ENCODE results near the gene ATXN1. TPM values are rescaled to one million over a fixed set of nuclear protein-coding genes. Genes with fewer than 3 reads are reported as not detected.
A peak's percentile ranks its signal among the peaks of the same experiment; 100 is the strongest.

Gene ATXN1
- polyA plus RNA-seq, 4 donors = 4.6 to 16.5 (median 5.9) TPM

DNA sequence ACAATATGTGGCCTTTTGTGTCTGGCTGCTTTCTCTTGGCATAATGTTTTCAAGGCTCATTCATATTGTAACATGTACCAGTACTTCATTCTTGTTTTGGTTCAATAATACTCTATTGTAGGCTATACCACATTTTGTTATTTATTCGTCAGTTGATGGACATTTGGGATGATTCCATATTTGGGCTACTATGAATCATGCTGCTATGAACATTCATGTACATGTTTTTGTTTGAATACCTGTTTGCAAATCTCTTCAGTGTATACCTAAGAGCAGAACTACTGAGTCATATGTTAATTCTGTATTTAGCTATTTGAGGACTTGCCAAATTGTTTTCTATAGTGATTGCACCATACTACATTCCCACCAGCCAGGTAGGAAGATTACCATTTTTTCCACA is 263.0 kb downstream of the ATXN1 start:
- no peaks in the 10 kb centered on the region for H3K27me3 ChIP-seq (ENCODE audit: control insufficient read depth in 3 of 3, insufficient read depth in 3 of 3, low read length in 3 of 3)

GRCh38 chr6:16496991-16497801 is 264.1 kb downstream of the ATXN1 start:
- FAIRE-seq (no peak), DNase-seq (no peak)
- H3K9me3 ChIP-seq (ENCODE audit: control insufficient read depth in 2 of 2, insufficient read depth in 1 of 2, low read depth in 1 of 2, low read length in 1 of 2) = no peaks in the 10 kb centered on the region
- peaks cover 0 to 3% (median 1%) of the 10 kb centered on the region in 3 donors for H3K36me3 ChIP-seq (ENCODE audit: control insufficient read depth in 3 of 3, insufficient read depth in 2 of 3, low read depth in 1 of 3, low read length in 3 of 3)
- no peak overlapping the region for H3K27ac ChIP-seq (ENCODE audit: low read depth in 1 of 3, low read length in 2 of 3)
- H3K4me1 ChIP-seq (ENCODE audit: control insufficient read depth in 3 of 3, insufficient read depth in 2 of 3, low read depth in 1 of 3, low read length in 2 of 3) = no peaks in the 10 kb centered on the region
- 70 to 91% (median 86%) methylated on average over 11 of the region's 11 CpGs for WGBS, 3 donors
- no peak overlapping the region for H3K4me3 ChIP-seq (ENCODE audit: low read depth in 1 of 3, low read length in 3 of 3)
- no peaks in the 10 kb centered on the region for H3K27me3 ChIP-seq (ENCODE audit: control insufficient read depth in 3 of 3, insufficient read depth in 3 of 3, low read length in 3 of 3)

More for the DNA sequence above, 263.0 kb downstream of the ATXN1 start:
- Histone ChIP-seq H3K4me1 (ENCODE audit: control insufficient read depth in 3 of 3, insufficient read depth in 2 of 3, low read depth in 1 of 3, low read length in 2 of 3) (no peaks in the 10 kb centered on the region), H3K9me3 (ENCODE audit: control insufficient read depth in 2 of 2, insufficient read depth in 1 of 2, low read depth in 1 of 2, low read length in 1 of 2) (no peaks in the 10 kb centered on the region), H3K4me3 (ENCODE audit: low read depth in 1 of 3, low read length in 3 of 3) (no peak overlapping the region), H3K27ac (ENCODE audit: low read depth in 1 of 3, low read length in 2 of 3) (no peak overlapping the region), H3K36me3 (ENCODE audit: control insufficient read depth in 3 of 3, insufficient read depth in 2 of 3, low read depth in 1 of 3, low read length in 3 of 3) (peaks cover 0 to 3% (median 1%) of the 10 kb centered on the region in 3 donors)
- FAIRE-seq = no peak
- no peak for DNase-seq
- 87 to 97% (median 94%) methylated on average over 1 of the region's 1 CpG for WGBS, 3 donors

DNA sequence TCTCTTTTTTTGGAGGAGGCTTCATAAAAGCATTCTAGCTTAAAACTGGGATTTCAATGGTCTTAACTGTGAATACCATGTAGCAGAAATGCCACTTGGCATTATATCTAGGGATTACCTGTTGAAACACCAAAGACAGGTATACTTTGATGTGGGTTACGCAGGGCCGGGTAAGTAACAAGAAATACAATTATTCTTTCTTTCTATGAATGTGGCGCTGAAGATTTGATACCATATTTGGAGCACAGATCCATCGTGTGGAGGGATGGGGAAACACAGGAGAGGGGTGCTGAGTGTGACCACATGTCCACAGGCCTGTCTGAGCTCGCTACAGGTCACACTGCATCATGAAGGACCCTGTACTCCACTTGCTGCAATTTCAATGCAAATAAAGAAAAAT is 265.1 kb downstream of the ATXN1 start:
- Histone ChIP-seq H3K4me1 (ENCODE audit: control insufficient read depth in 3 of 3, insufficient read depth in 2 of 3, low read depth in 1 of 3, low read length in 2 of 3) (peaks cover 0 to 6% (median 3%) of the 10 kb centered on the region in 3 donors), H3K36me3 (ENCODE audit: control insufficient read depth in 3 of 3, insufficient read depth in 2 of 3, low read depth in 1 of 3, low read length in 3 of 3) (peaks cover 0 to 3% (median 1%) of the 10 kb centered on the region in 3 donors), H3K9me3 (ENCODE audit: control insufficient read depth in 2 of 2, insufficient read depth in 1 of 2, low read depth in 1 of 2, low read length in 1 of 2) (no peaks in the 10 kb centered on the region), H3K4me3 (ENCODE audit: low read depth in 1 of 3, low read length in 3 of 3) (no peak overlapping the region), H3K27ac (ENCODE audit: low read depth in 1 of 3, low read length in 2 of 3) (no peak overlapping the region), H3K27me3 (ENCODE audit: control insufficient read depth in 3 of 3, insufficient read depth in 3 of 3, low read length in 3 of 3) (no peaks in the 10 kb centered on the region)
- WGBS, 3 donors = 86 to 92% (median 90%) methylated on average over 5 of the region's 5 CpGs
- DNase-seq = no peak
- FAIRE-seq = no peak

DNA sequence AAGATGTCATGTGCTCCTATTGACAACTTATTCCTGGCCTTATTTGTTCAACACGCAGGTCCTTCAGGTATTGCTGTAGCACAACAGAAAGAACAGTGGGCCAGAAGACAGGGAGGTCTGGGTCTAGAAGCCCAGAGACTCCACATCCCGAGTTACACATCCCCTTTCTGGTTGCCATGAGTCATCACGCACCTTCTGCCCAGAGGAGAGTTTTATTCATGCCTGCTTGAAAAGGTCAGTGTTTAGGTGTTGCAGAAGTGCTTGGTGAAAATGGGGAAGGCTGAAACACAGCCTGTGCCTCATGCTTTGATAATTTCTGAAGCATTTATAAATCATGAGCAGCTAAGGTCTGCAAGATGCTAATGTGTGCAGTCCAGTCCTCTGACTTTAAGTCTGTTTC is 266.5 kb downstream of the ATXN1 start:
- 76 to 88% (median 84%) methylated on average over 3 of the region's 3 CpGs for WGBS, 3 donors
- H3K27ac ChIP-seq (ENCODE audit: low read depth in 1 of 3, low read length in 2 of 3) = no peak overlapping the region

GRCh38 chr6:16493802-16494201 is 267.5 kb downstream of the ATXN1 start:
- DNase-seq = no peak
- Histone ChIP-seq H3K36me3 (ENCODE audit: control insufficient read depth in 3 of 3, insufficient read depth in 2 of 3, low read depth in 1 of 3, low read length in 3 of 3) (peaks cover 0 to 3% (median 0%) of the 10 kb centered on the region in 3 donors), H3K9me3 (ENCODE audit: control insufficient read depth in 2 of 2, insufficient read depth in 1 of 2, low read depth in 1 of 2, low read length in 1 of 2) (no peaks in the 10 kb centered on the region), H3K27ac (ENCODE audit: low read depth in 1 of 3, low read length in 2 of 3) (no peak overlapping the region), H3K27me3 (ENCODE audit: control insufficient read depth in 3 of 3, insufficient read depth in 3 of 3, low read length in 3 of 3) (no peaks in the 10 kb centered on the region), H3K4me3 (ENCODE audit: low read depth in 1 of 3, low read length in 3 of 3) (no peak overlapping the region), H3K4me1 (ENCODE audit: control insufficient read depth in 3 of 3, insufficient read depth in 2 of 3, low read depth in 1 of 3, low read length in 2 of 3) (peaks cover 0 to 10% (median 3%) of the 10 kb centered on the region in 3 donors)
- no peak for FAIRE-seq

More for the DNA sequence above, 266.5 kb downstream of the ATXN1 start:
- Histone ChIP-seq H3K36me3 (ENCODE audit: control insufficient read depth in 3 of 3, insufficient read depth in 2 of 3, low read depth in 1 of 3, low read length in 3 of 3) (peaks cover 0 to 3% (median 1%) of the 10 kb centered on the region in 3 donors), H3K4me1 (ENCODE audit: control insufficient read depth in 3 of 3, insufficient read depth in 2 of 3, low read depth in 1 of 3, low read length in 2 of 3) (peaks cover 0 to 10% (median 3%) of the 10 kb centered on the region in 3 donors), H3K9me3 (ENCODE audit: control insufficient read depth in 2 of 2, insufficient read depth in 1 of 2, low read depth in 1 of 2, low read length in 1 of 2) (no peaks in the 10 kb centered on the region), H3K4me3 (ENCODE audit: low read depth in 1 of 3, low read length in 3 of 3) (no peak overlapping the region), H3K27me3 (ENCODE audit: control insufficient read depth in 3 of 3, insufficient read depth in 3 of 3, low read length in 3 of 3) (no peaks in the 10 kb centered on the region)
- FAIRE-seq = no peak
- no peak for DNase-seq

DNA sequence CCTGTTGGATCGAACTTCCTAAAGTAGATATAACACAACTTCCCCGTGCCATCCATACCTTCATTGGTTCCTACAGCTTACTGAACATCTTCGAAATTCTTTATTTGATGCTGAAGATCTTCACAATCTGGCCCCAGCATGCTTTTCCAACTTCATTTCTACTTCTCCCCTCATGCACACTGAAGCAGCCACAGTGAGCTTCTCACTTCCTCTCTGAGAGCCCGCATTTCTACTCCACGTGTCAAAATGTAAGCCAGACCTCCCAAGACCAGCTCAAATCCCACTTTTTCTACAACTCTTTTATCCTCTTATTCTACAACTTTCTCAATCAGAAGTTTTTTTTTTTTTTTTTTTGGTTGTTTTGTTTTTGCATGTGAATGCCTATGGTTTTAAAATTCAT is 268.1 kb downstream of the ATXN1 start:
- 83 to 91% (median 86%) methylated on average over 5 of the region's 5 CpGs for WGBS, 3 donors
- Histone ChIP-seq H3K27ac (ENCODE audit: low read depth in 1 of 3, low read length in 2 of 3) (no peak overlapping the region), H3K4me1 (ENCODE audit: control insufficient read depth in 3 of 3, insufficient read depth in 2 of 3, low read depth in 1 of 3, low read length in 2 of 3) (peaks cover 0 to 10% (median 3%) of the 10 kb centered on the region in 3 donors), H3K4me3 (ENCODE audit: low read depth in 1 of 3, low read length in 3 of 3) (no peak overlapping the region), H3K27me3 (ENCODE audit: control insufficient read depth in 3 of 3, insufficient read depth in 3 of 3, low read length in 3 of 3) (no peaks in the 10 kb centered on the region), H3K36me3 (ENCODE audit: control insufficient read depth in 3 of 3, insufficient read depth in 2 of 3, low read depth in 1 of 3, low read length in 3 of 3) (peaks cover 0 to 3% (median 0%) of the 10 kb centered on the region in 3 donors), H3K9me3 (ENCODE audit: control insufficient read depth in 2 of 2, insufficient read depth in 1 of 2, low read depth in 1 of 2, low read length in 1 of 2) (no peaks in the 10 kb centered on the region)
- DNase-seq (no peak), FAIRE-seq (no peak)

- 42 to 76% (median 62%) methylated on average over 5 of the region's 5 CpGs for WGBS, 3 donors
These were observed 269.5 kb downstream of the ATXN1 start for GRCh38 chr6:16491666-16492313.

DNA sequence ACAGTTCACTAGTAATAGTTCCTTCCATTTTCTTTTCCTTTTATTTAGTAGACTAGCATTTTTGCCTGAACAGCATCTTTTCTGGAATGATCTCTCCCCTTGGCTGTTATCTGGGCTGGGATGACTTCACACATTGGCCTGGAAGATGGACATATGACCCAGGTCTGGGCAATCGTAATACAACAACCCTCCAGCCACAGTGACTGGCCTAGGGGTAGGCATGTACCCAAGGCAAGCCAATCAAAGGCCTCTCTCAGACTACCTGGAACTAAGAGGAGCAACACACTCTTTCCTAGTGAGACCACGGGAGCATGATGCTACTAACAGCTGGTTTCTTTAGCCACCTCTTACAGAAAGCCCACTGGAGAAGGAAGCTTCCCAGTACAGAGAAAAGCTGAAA is 270.6 kb downstream of the ATXN1 start:
- no peaks in the 10 kb centered on the region for H3K9me3 ChIP-seq (ENCODE audit: control insufficient read depth in 2 of 2, insufficient read depth in 1 of 2, low read depth in 1 of 2, low read length in 1 of 2)
- no peak for FAIRE-seq
- no peaks in the 10 kb centered on the region for H3K27me3 ChIP-seq (ENCODE audit: control insufficient read depth in 3 of 3, insufficient read depth in 3 of 3, low read length in 3 of 3)
- DNase-seq = no peak
- peaks cover 0 to 10% (median 3%) of the 10 kb centered on the region in 3 donors for H3K4me1 ChIP-seq (ENCODE audit: control insufficient read depth in 3 of 3, insufficient read depth in 2 of 3, low read depth in 1 of 3, low read length in 2 of 3)
- 90 to 95% (median 92%) methylated on average over 2 of the region's 2 CpGs for WGBS, 3 donors
- no peak overlapping the region for H3K27ac ChIP-seq (ENCODE audit: low read depth in 1 of 3, low read length in 2 of 3)
- peaks cover 0 to under 1% (median 0%) of the 10 kb centered on the region in 3 donors for H3K36me3 ChIP-seq (ENCODE audit: control insufficient read depth in 3 of 3, insufficient read depth in 2 of 3, low read depth in 1 of 3, low read length in 3 of 3)
- no peak overlapping the region for H3K4me3 ChIP-seq (ENCODE audit: low read depth in 1 of 3, low read length in 3 of 3)

More at GRCh38 chr6:16491666-16492313, 269.5 kb downstream of the ATXN1 start:
- Histone ChIP-seq H3K9me3 (ENCODE audit: control insufficient read depth in 2 of 2, insufficient read depth in 1 of 2, low read depth in 1 of 2, low read length in 1 of 2) (no peaks in the 10 kb centered on the region), H3K36me3 (ENCODE audit: control insufficient read depth in 3 of 3, insufficient read depth in 2 of 3, low read depth in 1 of 3, low read length in 3 of 3) (no peaks in the 10 kb centered on the region), H3K4me1 (ENCODE audit: control insufficient read depth in 3 of 3, insufficient read depth in 2 of 3, low read depth in 1 of 3, low read length in 2 of 3) (peaks cover 0 to 10% (median 3%) of the 10 kb centered on the region in 3 donors), H3K4me3 (ENCODE audit: low read depth in 1 of 3, low read length in 3 of 3) (no peak overlapping the region), H3K27me3 (ENCODE audit: control insufficient read depth in 3 of 3, insufficient read depth in 3 of 3, low read length in 3 of 3) (no peaks in the 10 kb centered on the region), H3K27ac (ENCODE audit: low read depth in 1 of 3, low read length in 2 of 3) (peak overlapping the region in 1 of 3 donors; percentile 46)
- FAIRE-seq (no peak), DNase-seq (peak; percentile 69 to 76)

Data from small intestine (tissue), 7 donors.